Measurements from ENCODE around the gene TMTC4. TPM values are rescaled to one million over a fixed set of nuclear protein-coding genes. Genes with fewer than 3 reads are reported as not detected.
"Not testable (repeated sequence)": the region's sequence is repeated elsewhere in the genome, so short reads cannot be mapped to it uniquely, and the experiment has no call there.

Gene TMTC4
- total and polyA plus RNA-seq, 2 experiments from 2014 or later, result 15.0 to 32.6 TPM

DNA sequence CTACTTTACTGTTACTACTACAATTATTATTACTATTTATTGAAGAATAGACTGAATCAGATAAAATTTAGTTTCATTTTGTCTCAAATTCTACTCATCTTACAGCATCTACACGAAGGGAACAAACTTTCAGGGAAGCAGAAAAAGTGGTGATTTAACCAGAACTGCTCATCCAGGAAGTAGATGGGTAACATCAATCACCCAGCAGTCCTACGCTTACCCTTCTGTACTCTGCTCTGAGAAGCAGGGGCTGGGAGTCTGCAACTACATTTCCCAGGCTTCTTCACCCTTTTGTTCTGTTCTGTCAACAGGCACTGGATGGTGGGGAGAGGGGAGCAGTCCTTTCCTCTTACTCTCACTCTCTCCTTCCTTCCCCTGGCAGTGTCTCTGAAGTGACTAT lies 54.7 kb downstream of the TMTC4 start:
- no peaks in the 10 kb centered on the region for H3K36me3 ChIP-seq (replicated peaks; ENCODE audit: insufficient read depth, low read depth)
- no peak overlapping the region for H3K4me2 ChIP-seq
- DNase-seq (ENCODE audit: low spot score), result no peak
- no peaks in the 10 kb centered on the region for H3K27me3 ChIP-seq
- no peaks in the 10 kb centered on the region for H3K9me3 ChIP-seq (ENCODE audit: low read depth)
- H3K27ac ChIP-seq, result no peak overlapping the region
- H4K20me1 ChIP-seq (ENCODE audit: insufficient read depth, poor library complexity, severe bottlenecking), result no peaks in the 10 kb centered on the region
- H3K4me1 ChIP-seq (ENCODE audit: insufficient read depth), result no peaks in the 10 kb centered on the region
- no peak overlapping the region for H3K4me3 ChIP-seq
- no peaks in the 10 kb centered on the region for H3K9me2 ChIP-seq (replicated peaks; ENCODE audit: insufficient read depth)
- TF ChIP-seq EZH2phosphoT487 (IDR thresholded peaks at IDR 0.05; ENCODE audit: low read depth, severe bottlenecking, unreplicated experiment) (no peak), EZH2 (IDR thresholded peaks at IDR 0.05; ENCODE audit: borderline replicate concordance) (no peak)
- TF ChIP-seq, protein P1, sequence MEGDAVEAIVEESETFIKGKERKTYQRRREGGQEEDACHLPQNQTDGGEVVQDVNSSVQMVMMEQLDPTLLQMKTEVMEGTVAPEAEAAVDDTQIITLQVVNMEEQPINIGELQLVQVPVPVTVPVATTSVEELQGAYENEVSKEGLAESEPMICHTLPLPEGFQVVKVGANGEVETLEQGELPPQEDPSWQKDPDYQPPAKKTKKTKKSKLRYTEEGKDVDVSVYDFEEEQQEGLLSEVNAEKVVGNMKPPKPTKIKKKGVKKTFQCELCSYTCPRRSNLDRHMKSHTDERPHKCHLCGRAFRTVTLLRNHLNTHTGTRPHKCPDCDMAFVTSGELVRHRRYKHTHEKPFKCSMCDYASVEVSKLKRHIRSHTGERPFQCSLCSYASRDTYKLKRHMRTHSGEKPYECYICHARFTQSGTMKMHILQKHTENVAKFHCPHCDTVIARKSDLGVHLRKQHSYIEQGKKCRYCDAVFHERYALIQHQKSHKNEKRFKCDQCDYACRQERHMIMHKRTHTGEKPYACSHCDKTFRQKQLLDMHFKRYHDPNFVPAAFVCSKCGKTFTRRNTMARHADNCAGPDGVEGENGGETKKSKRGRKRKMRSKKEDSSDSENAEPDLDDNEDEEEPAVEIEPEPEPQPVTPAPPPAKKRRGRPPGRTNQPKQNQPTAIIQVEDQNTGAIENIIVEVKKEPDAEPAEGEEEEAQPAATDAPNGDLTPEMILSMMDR (IDR thresholded peaks at IDR 0.05; ENCODE audit: poor library complexity), result no peak
- H2AFZ ChIP-seq, result no peak overlapping the region
- H3K79me2 ChIP-seq, result no peaks in the 10 kb centered on the region
- 93% methylated on average over 2 of the region's 2 CpGs for WGBS (ENCODE audit: low lambda C conversion rate, missing lambda C conversion rate)

DNA sequence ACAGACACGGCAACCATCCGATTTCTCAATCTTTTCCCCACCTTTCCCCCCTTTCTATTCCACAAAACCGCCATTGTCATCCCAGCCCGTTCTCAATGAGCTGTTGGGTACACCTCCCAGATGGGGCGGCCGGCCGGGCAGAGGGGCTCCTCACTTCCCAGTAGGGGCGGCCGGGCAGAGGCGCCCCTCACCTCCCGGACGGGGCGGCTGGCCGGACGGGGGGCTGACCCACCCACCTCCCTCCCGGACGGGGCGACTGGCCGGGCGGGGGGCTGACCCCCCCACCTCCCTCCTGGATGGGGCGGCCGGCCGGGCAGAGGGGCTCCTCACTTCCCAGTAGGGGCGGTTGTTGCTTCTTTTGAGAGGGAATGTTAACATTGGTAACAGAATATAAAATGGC lies 55.7 kb downstream of the TMTC4 start:
- not testable (repeated sequence) for H3K27me3 ChIP-seq; H3K4me2 ChIP-seq; H3K9me2 ChIP-seq (replicated peaks; ENCODE audit: insufficient read depth); H3K4me1 ChIP-seq (ENCODE audit: insufficient read depth); DNase-seq (ENCODE audit: low spot score); H2AFZ ChIP-seq; H3K79me2 ChIP-seq; H3K9me3 ChIP-seq (ENCODE audit: low read depth); H4K20me1 ChIP-seq (ENCODE audit: insufficient read depth, poor library complexity, severe bottlenecking); H3K27ac ChIP-seq; H3K36me3 ChIP-seq (replicated peaks; ENCODE audit: insufficient read depth, low read depth); H3K4me3 ChIP-seq
- WGBS (ENCODE audit: low lambda C conversion rate, missing lambda C conversion rate), result 100% methylated on average over 1 of the region's 24 CpGs

DNA sequence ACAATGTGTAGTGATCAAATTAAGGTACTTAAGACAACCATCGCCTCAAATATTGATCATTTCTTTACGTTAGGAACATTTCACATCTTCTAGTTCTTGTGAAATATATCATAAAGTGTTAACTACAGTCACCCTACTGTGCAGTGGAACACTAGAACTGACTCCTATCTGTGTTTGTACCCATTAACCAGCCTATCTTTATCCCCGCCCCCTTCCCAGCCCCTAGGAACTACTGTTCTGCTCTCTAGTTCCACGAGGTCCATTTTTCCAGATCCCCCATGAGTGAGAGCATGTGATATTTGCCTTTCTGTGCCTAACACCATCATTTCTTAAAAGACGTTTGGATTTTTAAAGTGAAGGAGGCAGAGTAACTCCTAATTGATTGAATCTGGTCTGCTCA lies 61.6 kb downstream of the TMTC4 start:
- Histone ChIP-seq H3K4me2 (no peak overlapping the region), H3K36me3 (replicated peaks; ENCODE audit: insufficient read depth, low read depth) (no peaks in the 10 kb centered on the region), H2AFZ (no peak overlapping the region), H3K79me2 (no peaks in the 10 kb centered on the region), H4K20me1 (ENCODE audit: insufficient read depth, poor library complexity, severe bottlenecking) (no peaks in the 10 kb centered on the region), H3K4me1 (ENCODE audit: insufficient read depth) (no peaks in the 10 kb centered on the region), H3K27ac (no peak overlapping the region), H3K27me3 (no peaks in the 10 kb centered on the region), H3K9me2 (replicated peaks; ENCODE audit: insufficient read depth) (no peaks in the 10 kb centered on the region), H3K9me3 (ENCODE audit: low read depth) (no peaks in the 10 kb centered on the region), H3K4me3 (no peak overlapping the region)
- WGBS (ENCODE audit: low lambda C conversion rate, missing lambda C conversion rate), result 85% methylated on average over 5 of the region's 5 CpGs
- DNase-seq (ENCODE audit: low spot score), result no peak
- TF ChIP-seq, protein P1 (IDR thresholded peaks at IDR 0.05; ENCODE audit: poor library complexity), result no peak
- TF ChIP-seq EZH2 (IDR thresholded peaks at IDR 0.05; ENCODE audit: borderline replicate concordance), result no peak
- no peak for TF ChIP-seq EZH2phosphoT487 (IDR thresholded peaks at IDR 0.05; ENCODE audit: low read depth, severe bottlenecking, unreplicated experiment)

DNA sequence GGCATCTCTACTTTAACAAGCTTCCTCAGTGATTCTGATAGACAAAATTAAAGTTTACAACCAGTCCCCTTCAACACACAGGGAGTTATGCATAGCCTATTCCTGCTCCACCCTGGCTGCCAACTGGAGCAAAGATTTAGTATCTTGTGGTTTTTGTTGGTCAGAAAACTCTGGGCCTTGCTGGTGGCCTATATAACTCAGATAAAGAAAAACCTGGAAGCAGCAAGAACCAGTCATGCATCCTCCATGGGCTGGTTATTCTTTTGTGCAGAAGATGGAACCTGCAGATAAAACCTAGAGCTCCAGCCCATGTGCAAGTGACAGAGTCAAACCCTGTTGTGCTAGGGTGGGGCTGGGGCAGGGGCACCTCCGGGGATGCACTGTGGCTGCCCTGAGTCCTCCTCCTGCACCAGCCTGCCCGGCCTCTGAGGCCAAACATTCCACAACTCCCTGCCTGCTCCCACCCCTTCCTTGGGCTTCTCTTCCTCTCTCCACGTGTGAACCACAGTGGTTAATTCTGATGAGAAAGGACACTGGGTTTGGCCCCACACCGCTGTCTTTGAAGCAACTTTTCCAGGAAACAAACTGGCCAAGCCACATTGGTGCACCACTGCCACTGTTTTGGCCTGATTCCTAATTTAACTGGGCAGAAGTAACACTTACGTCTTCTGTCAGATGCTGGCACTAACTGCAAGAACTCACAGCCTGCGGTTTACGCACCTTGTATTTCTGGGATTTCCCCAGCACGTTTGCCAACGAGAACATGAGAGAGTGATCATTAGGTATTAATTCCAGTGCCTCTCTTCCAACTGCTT lies 62.7 kb downstream of the TMTC4 start:
- Histone ChIP-seq H3K27ac (no peak overlapping the region), H3K27me3 (no peaks in the 10 kb centered on the region), H3K4me2 (no peak overlapping the region), H4K20me1 (ENCODE audit: insufficient read depth, poor library complexity, severe bottlenecking) (no peaks in the 10 kb centered on the region), H3K79me2 (no peaks in the 10 kb centered on the region), H3K9me2 (replicated peaks; ENCODE audit: insufficient read depth) (no peaks in the 10 kb centered on the region), H3K36me3 (replicated peaks; ENCODE audit: insufficient read depth, low read depth) (no peaks in the 10 kb centered on the region), H3K9me3 (ENCODE audit: low read depth) (no peaks in the 10 kb centered on the region), H3K4me3 (no peak overlapping the region), H2AFZ (no peak overlapping the region), H3K4me1 (ENCODE audit: insufficient read depth) (no peaks in the 10 kb centered on the region)
- 89% methylated on average over 9 of the region's 9 CpGs for WGBS (ENCODE audit: low lambda C conversion rate, missing lambda C conversion rate)
- DNase-seq (ENCODE audit: low spot score), result no peak
- TF ChIP-seq, protein P1 (IDR thresholded peaks at IDR 0.05; ENCODE audit: poor library complexity), result no peak
- no peak for TF ChIP-seq EZH2 (IDR thresholded peaks at IDR 0.05; ENCODE audit: borderline replicate concordance)
- TF ChIP-seq EZH2phosphoT487 (IDR thresholded peaks at IDR 0.05; ENCODE audit: low read depth, severe bottlenecking, unreplicated experiment), result no peak

Data from hepatocyte (in vitro differentiated cells).